Body of pancreas (tissue), 4 donors: ENCODE data around the gene UGT1A6.

ENCODE experiments used
- POLR2A ChIP-seq, 3 donors: fragments of 450-650 bp; IDR thresholded peaks; one replicate each; pipeline ENCODE4 v1.6.1; 2016; ENCODE audit warnings: antibody characterized with exemption in 3 of 3, mild to moderate bottlenecking in 2 of 3
- TF ChIP-seq, protein P1 (sequence below), 7 experiments: fragments of 450-650 bp in 4 of 7; fragments of 200-600 bp in 3 of 7; sonication (generic) in 3 of 7; IDR thresholded peaks; one replicate each; pipeline ENCODE4 v1.5.1; 2016 to 2019; ENCODE audit warnings: antibody characterized with exemption in 7 of 7

GRCh38 chr2:233772153-233772552 lies 79.5 kb downstream of the UGT1A6 start:
- TF ChIP-seq, protein P1, sequence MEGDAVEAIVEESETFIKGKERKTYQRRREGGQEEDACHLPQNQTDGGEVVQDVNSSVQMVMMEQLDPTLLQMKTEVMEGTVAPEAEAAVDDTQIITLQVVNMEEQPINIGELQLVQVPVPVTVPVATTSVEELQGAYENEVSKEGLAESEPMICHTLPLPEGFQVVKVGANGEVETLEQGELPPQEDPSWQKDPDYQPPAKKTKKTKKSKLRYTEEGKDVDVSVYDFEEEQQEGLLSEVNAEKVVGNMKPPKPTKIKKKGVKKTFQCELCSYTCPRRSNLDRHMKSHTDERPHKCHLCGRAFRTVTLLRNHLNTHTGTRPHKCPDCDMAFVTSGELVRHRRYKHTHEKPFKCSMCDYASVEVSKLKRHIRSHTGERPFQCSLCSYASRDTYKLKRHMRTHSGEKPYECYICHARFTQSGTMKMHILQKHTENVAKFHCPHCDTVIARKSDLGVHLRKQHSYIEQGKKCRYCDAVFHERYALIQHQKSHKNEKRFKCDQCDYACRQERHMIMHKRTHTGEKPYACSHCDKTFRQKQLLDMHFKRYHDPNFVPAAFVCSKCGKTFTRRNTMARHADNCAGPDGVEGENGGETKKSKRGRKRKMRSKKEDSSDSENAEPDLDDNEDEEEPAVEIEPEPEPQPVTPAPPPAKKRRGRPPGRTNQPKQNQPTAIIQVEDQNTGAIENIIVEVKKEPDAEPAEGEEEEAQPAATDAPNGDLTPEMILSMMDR (IDR thresholded peaks at IDR 0.05): no peak
- no peak for TF ChIP-seq POLR2A (IDR thresholded peaks at IDR 0.05)
